CD14-positive monocyte (primary cell): ENCODE measurements around the gene ITPKB. TPM values are rescaled to one million over a fixed set of nuclear protein-coding genes. Genes with fewer than 3 reads are reported as not detected.

Source experiments
- DNase-seq, 3 donors: peaks; one replicate each; pipeline ENCODE4 v3.0.0-alpha.2; 2011 to 2022
- H2AFZ ChIP-seq: 2 replicates; pipeline ENCODE4 v1.6.0; 2012; ENCODE audit warnings: mild to moderate bottlenecking, low read depth, low read length, inconsistent platforms; ENCODE audit not compliant: insufficient read depth, poor library complexity, severe bottlenecking
- H3K27ac ChIP-seq, 2 donors: 1 replicate in 1 of 2; 2 replicates in 1 of 2; pipeline ENCODE4 v1.5.1; 2012 to 2013; ENCODE audit warnings: low read length in 2 of 2, control low read depth in 1 of 2, inconsistent platforms in 1 of 2, low read depth in 1 of 2, mild to moderate bottlenecking in 1 of 2
- H3K27me3 ChIP-seq, 2 donors: one replicate each; pipeline versions ENCODE4 v1.6.0 to v1.6.1; 2011 to 2013; ENCODE audit warnings: low read length in 2 of 2; ENCODE audit not compliant: control insufficient read depth in 2 of 2, insufficient read depth in 2 of 2
- H3K36me3 ChIP-seq, 2 donors: replicated peaks in 1 of 2; 1 replicate in 1 of 2; 2 replicates in 1 of 2; pipeline versions ENCODE4 v1.5.1 to v1.6.1; 2012 to 2013; ENCODE audit warnings: low read length in 2 of 2, control low read depth in 1 of 2, inconsistent platforms in 1 of 2, mild to moderate bottlenecking in 1 of 2; ENCODE audit not compliant: insufficient read depth in 2 of 2, control insufficient read depth in 1 of 2
- H3K4me1 ChIP-seq, 2 donors: 1 replicate in 1 of 2; 2 replicates in 1 of 2; pipeline versions ENCODE4 v1.5.1 to v1.6.1; 2012 to 2013; ENCODE audit warnings: low read length in 2 of 2, control low read depth in 1 of 2, inconsistent platforms in 1 of 2, mild to moderate bottlenecking in 1 of 2, moderate library complexity in 1 of 2; ENCODE audit not compliant: insufficient read depth in 2 of 2, control insufficient read depth in 1 of 2
- H3K4me2 ChIP-seq: replicated peaks from 2 replicates; pipeline ENCODE3; 2012; ENCODE audit warnings: low read length, moderate library complexity, mild to moderate bottlenecking; ENCODE audit not compliant: poor library complexity, severe bottlenecking; ENCODE audit errors: extremely low read depth
- H3K4me3 ChIP-seq, 3 experiments: fragments of 200-600 bp in 1 of 3; sonication (generic) in 1 of 3; replicated peaks in 1 of 3; 1 replicate in 2 of 3; 2 replicates in 1 of 3; pipeline ENCODE4 v1.5.1; 2011 to 2013; ENCODE audit warnings: low read length in 3 of 3, mild to moderate bottlenecking in 3 of 3, control low read depth in 2 of 3, low read depth in 2 of 3, inconsistent platforms in 1 of 3, moderate library complexity in 1 of 3
- H3K79me2 ChIP-seq: 2 replicates; pipeline ENCODE4 v1.6.0; 2012; ENCODE audit warnings: mild to moderate bottlenecking, control low read depth, inconsistent platforms, low read length, moderate library complexity; ENCODE audit not compliant: insufficient read depth
- H3K9ac ChIP-seq: 2 replicates; pipeline ENCODE4 v1.6.0; 2017; ENCODE audit warnings: low read length, mild to moderate bottlenecking; ENCODE audit not compliant: insufficient read depth, poor library complexity, severe bottlenecking
- H3K9me3 ChIP-seq, 2 donors: replicated peaks in 1 of 2; 1 replicate in 1 of 2; 2 replicates in 1 of 2; pipeline versions ENCODE4 v1.5.1 to v1.6.1; 2012 to 2013; ENCODE audit warnings: low read length in 2 of 2, control low read depth in 1 of 2; ENCODE audit not compliant: control insufficient read depth in 1 of 2, insufficient read depth in 1 of 2
- H4K20me1 ChIP-seq: 2 replicates; pipeline ENCODE4 v1.6.0; 2012; ENCODE audit warnings: mild to moderate bottlenecking, low read length, control low read depth, moderate library complexity; ENCODE audit not compliant: insufficient read depth
- H3K27ac Mint-ChIP-seq, 7 donors: one replicate each; pipeline ENCODE4 v1.8.0; 2020; ENCODE audit warnings: mild to moderate bottlenecking in 7 of 7, mixed read lengths in 7 of 7, moderate library complexity in 6 of 7, inconsistent platforms in 2 of 7
- H3K27me3 Mint-ChIP-seq, 3 donors: one replicate each; pipeline ENCODE4 v1.8.0; 2021 to 2022; ENCODE audit warnings: low read depth in 3 of 3, mild to moderate bottlenecking in 3 of 3, mixed read lengths in 3 of 3, moderate library complexity in 3 of 3, inconsistent platforms in 1 of 3
- H3K36me3 Mint-ChIP-seq, 2 donors: one replicate each; pipeline ENCODE4 v1.8.0; 2020; ENCODE audit warnings: mixed read lengths in 2 of 2, inconsistent platforms in 1 of 2, mild to moderate bottlenecking in 1 of 2
- H3K4me1 Mint-ChIP-seq: one replicate; pipeline ENCODE4 v1.8.0; 2020; ENCODE audit warnings: mild to moderate bottlenecking, mixed read lengths
- H3K4me3 Mint-ChIP-seq, 2 donors: one replicate each; pipeline ENCODE4 v1.8.0; 2020; ENCODE audit warnings: mild to moderate bottlenecking in 2 of 2, mixed read lengths in 2 of 2, moderate library complexity in 1 of 2
- H3K9me3 Mint-ChIP-seq, 7 donors: one replicate each; pipeline ENCODE4 v1.8.0; 2020 to 2022; ENCODE audit warnings: mixed read lengths in 7 of 7, mild to moderate bottlenecking in 6 of 7, moderate library complexity in 6 of 7, inconsistent platforms in 2 of 7
- WGBS: methylation state at CpG from one replicate; pipeline ENCODE4 v1.1.5; 2013; ENCODE audit warnings: missing lambda C conversion rate; ENCODE audit not compliant: insufficient coverage; 5-methylcytosine and 5-hydroxymethylcytosine counted together
- intact Hi-C, 2 donors: fragments of 100-400 bp; cut with micrococcal nuclease; formaldehyde crosslinking; loops; one replicate each; pipeline versions ENCODE4 v1.15.0 to v1.15.1; 2023
- polyA plus RNA-seq, 3 donors: library from polyadenylated mRNA; depleted of rRNA in 1 of 3; unstranded in 2 of 3; stranded (reverse) in 1 of 3; fragments of 300-500 nt in 2 of 3; fragments of >200 nt in 1 of 3; fragmentation: Illumina TruSeq in 2 of 3; gene quantifications; 1 replicate in 2 of 3; 2 replicates in 1 of 3; pipeline ENCODE4 v1.2.3, GENCODE V29; 2012 to 2021
- TF ChIP-seq, protein P1 (sequence below): fragments of 200-600 bp; IDR thresholded peaks from one replicate; pipeline ENCODE4 v1.8.0; 2022; ENCODE audit warnings: antibody characterized with exemption, mild to moderate bottlenecking

ITPKB gene
- polyA plus RNA-seq, 3 donors, result 7.3 to 14.4 (median 10.2) TPM

DNA sequence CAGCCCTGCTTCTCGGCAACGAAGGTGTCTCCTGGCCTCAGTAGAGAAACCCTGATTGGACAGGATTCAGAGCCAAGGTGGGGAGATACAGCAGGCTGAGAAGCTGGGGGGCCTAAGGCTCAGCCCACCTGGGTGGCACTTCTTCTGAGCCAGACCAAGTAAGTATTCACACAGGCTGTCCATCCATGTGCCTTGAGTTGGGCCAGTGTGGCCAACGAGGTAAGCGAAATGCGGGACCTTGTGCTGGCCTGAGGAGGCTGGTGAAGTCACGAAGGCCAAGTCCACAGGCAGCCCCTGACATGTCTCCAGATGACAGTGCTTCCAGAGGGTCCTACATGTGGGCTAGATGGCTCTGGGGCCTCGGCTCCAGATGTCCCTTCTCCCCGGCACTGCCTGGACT is 91.4 kb downstream of the ITPKB start:
- Histone ChIP-seq H3K4me1 (peaks cover 30% of the 10 kb centered on the region in 2 donors), H2AFZ (no peak overlapping the region), H3K4me3 (no peak overlapping the region), H3K79me2 (peaks cover 12% of the 10 kb centered on the region), H3K4me2 (no peak overlapping the region), H3K27me3 (no peaks in the 10 kb centered on the region), H3K9ac (no peak overlapping the region), H3K27ac (peak overlapping the region in 1 of 2 donors; percentile 23), H4K20me1 (peaks cover 7% of the 10 kb centered on the region), H3K36me3 (peaks cover 40 to 48% of the 10 kb centered on the region in 2 donors), H3K9me3 (no peaks in the 10 kb centered on the region)
- Mint-ChIP-seq H3K36me3 (peaks cover 47 to 54% of the 10 kb centered on the region in 2 donors), H3K4me3 (no peak overlapping the region), H3K4me1 (peaks cover 33% of the 10 kb centered on the region), H3K9me3 (no peaks in the 10 kb centered on the region), H3K27me3 (peaks cover 0 to 2% (median 0%) of the 10 kb centered on the region in 3 donors), H3K27ac (peak overlapping the region in 2 of 7 donors; percentile 9 to 21)
- WGBS, result 96% methylated on average over 5 of the region's 8 CpGs
- TF ChIP-seq, protein P1, sequence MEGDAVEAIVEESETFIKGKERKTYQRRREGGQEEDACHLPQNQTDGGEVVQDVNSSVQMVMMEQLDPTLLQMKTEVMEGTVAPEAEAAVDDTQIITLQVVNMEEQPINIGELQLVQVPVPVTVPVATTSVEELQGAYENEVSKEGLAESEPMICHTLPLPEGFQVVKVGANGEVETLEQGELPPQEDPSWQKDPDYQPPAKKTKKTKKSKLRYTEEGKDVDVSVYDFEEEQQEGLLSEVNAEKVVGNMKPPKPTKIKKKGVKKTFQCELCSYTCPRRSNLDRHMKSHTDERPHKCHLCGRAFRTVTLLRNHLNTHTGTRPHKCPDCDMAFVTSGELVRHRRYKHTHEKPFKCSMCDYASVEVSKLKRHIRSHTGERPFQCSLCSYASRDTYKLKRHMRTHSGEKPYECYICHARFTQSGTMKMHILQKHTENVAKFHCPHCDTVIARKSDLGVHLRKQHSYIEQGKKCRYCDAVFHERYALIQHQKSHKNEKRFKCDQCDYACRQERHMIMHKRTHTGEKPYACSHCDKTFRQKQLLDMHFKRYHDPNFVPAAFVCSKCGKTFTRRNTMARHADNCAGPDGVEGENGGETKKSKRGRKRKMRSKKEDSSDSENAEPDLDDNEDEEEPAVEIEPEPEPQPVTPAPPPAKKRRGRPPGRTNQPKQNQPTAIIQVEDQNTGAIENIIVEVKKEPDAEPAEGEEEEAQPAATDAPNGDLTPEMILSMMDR, result no peak
- DNase-seq, result no peak
- intact Hi-C loops, result no loop called here

DNA sequence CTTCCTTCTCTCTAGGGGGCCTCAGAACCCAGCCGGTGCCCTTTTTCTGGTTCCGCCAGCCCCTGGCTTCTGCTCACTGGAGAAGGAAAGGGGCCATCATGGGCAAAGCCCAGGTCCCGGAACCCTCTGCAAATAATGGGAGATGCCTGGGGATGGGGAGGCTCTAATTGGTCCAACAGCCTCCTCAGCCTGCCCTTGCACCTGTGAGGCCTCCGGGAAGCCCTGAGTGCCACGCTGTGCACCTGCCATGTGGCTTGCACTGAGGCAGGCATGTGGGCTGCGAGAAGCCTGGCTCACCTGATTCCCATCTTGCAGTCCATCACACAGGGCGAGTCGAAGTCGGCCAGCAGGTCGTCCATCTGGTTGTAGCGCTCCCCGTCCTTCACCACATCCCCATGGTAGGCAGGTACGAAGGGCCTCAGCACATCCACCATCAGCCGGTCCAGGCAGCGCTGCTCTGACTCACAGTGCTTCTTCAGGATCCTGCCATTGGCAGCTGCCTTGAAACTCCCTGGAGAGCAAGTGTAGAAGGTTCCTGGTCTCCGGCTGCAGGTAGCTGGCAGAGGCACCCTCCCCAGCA is 92.1 kb downstream of the ITPKB start:
- TF ChIP-seq, protein P1, result no peak
- intact Hi-C loops, result no loop called here
- Histone ChIP-seq H3K9ac (no peak overlapping the region), H3K4me1 (peaks cover 34 to 35% of the 10 kb centered on the region in 2 donors), H3K4me2 (no peak overlapping the region), H2AFZ (no peak overlapping the region), H3K36me3 (peaks cover 42 to 49% of the 10 kb centered on the region in 2 donors), H4K20me1 (peaks cover 7% of the 10 kb centered on the region), H3K27ac (peak overlapping the region in 1 of 2 donors; percentile 23), H3K9me3 (no peaks in the 10 kb centered on the region), H3K4me3 (no peak overlapping the region), H3K27me3 (no peaks in the 10 kb centered on the region), H3K79me2 (peaks cover 9% of the 10 kb centered on the region)
- H3K36me3 Mint-ChIP-seq, result peaks cover 52 to 61% of the 10 kb centered on the region in 2 donors
- H3K27me3 Mint-ChIP-seq, result peaks cover 0 to 2% (median 0%) of the 10 kb centered on the region in 3 donors
- WGBS, result 98% methylated on average over 14 of the region's 16 CpGs
- H3K27ac Mint-ChIP-seq, result peak overlapping the region in 2 of 7 donors; percentile 11 to 72
- peaks cover 39% of the 10 kb centered on the region for H3K4me1 Mint-ChIP-seq
- no peak overlapping the region for H3K4me3 Mint-ChIP-seq
- no peak for DNase-seq
- no peaks in the 10 kb centered on the region for H3K9me3 Mint-ChIP-seq
